SK-N-SH (cell line): ENCODE results near the gene TAPBP. TPM values are rescaled to one million over a fixed set of nuclear protein-coding genes. Genes with fewer than 3 reads are reported as not detected.

Experiments
- CHD2 ChIP-seq: fragments of 150-350 bp; IDR thresholded peaks from 2 replicates; pipeline ENCODE4 v1.6.1; 2018; ENCODE audit warnings: low read length; ENCODE audit not compliant: partially characterized antibody
- CTCF ChIP-seq: fragments of 200-600 bp; sonication (generic); IDR thresholded peaks from 2 replicates; pipeline ENCODE4 v1.6.1; 2017; ENCODE audit warnings: antibody characterized with exemption, mild to moderate bottlenecking, moderate library complexity
- EP300 ChIP-seq, 2 experiments: IDR thresholded peaks; 2 replicates each; pipeline versions ENCODE4 v1.4.0 to v1.6.1; 2012; ENCODE audit warnings: borderline replicate concordance in 1 of 2, low read depth in 1 of 2, low read length in 1 of 2
- EZH2phosphoT487 ChIP-seq: fragments of 200-600 bp; sonication (generic); IDR thresholded peaks from 2 replicates; pipeline ENCODE4 v1.6.1; 2017; ENCODE audit warnings: low read depth, mixed run types, mild to moderate bottlenecking, antibody characterized with exemption, moderate library complexity, borderline replicate concordance
- FOSL2 ChIP-seq: IDR thresholded peaks from 2 replicates; pipeline ENCODE4 v1.4.0; 2012; ENCODE audit warnings: low read depth, mild to moderate bottlenecking, moderate library complexity, borderline replicate concordance
- FOXJ3 ChIP-seq: sonication (generic); formaldehyde crosslinking; IDR thresholded peaks from 2 replicates; pipeline ENCODE4 v1.5.1; 2020; ENCODE audit warnings: mild to moderate bottlenecking, missing genetic modification reagents
- GABPA ChIP-seq: IDR thresholded peaks from 2 replicates; pipeline ENCODE4 v1.4.0; 2012; ENCODE audit warnings: low read depth, mild to moderate bottlenecking
- NFIC ChIP-seq: IDR thresholded peaks from 2 replicates; pipeline ENCODE4 v1.4.0; 2012; ENCODE audit warnings: borderline replicate concordance
- NRF1 ChIP-seq: IDR thresholded peaks from 2 replicates; pipeline ENCODE4 v1.6.1; 2012; ENCODE audit warnings: low read depth, mild to moderate bottlenecking, low read length
- RAD21 ChIP-seq: IDR thresholded peaks from 2 replicates; pipeline ENCODE4 v1.6.1; 2012; ENCODE audit warnings: mild to moderate bottlenecking, low read length
- RCOR1 ChIP-seq: fragments of 150-350 bp; IDR thresholded peaks from 2 replicates; pipeline ENCODE4 v1.6.1; 2017; ENCODE audit warnings: antibody characterized with exemption, low read length
- RXRA ChIP-seq: IDR thresholded peaks from 2 replicates; pipeline ENCODE4 v1.4.0; 2012; ENCODE audit warnings: low read depth, mild to moderate bottlenecking, borderline replicate concordance
- SIN3A ChIP-seq: IDR thresholded peaks from 2 replicates; pipeline ENCODE4 v1.6.1; 2012; ENCODE audit warnings: low read depth, mild to moderate bottlenecking, low read length, moderate library complexity, borderline replicate concordance
- TAF1 ChIP-seq: IDR thresholded peaks from 2 replicates; pipeline ENCODE4 v1.6.1; 2012; ENCODE audit warnings: low read depth, mild to moderate bottlenecking, low read length, moderate library complexity, borderline replicate concordance
- TEAD4 ChIP-seq: IDR thresholded peaks from 2 replicates; pipeline ENCODE4 v1.4.0; 2012; ENCODE audit warnings: mild to moderate bottlenecking, borderline replicate concordance; ENCODE audit not compliant: insufficient read depth
- YY1 ChIP-seq: IDR thresholded peaks from 2 replicates; pipeline ENCODE4 v1.4.0; 2012; ENCODE audit warnings: low read depth, mild to moderate bottlenecking
- polyA plus RNA-seq, 3 experiments: library from polyadenylated mRNA; depleted of rRNA; stranded (reverse); fragments of >200 nt; gene quantifications; 2 replicates each; pipeline ENCODE4 v1.2.3, GENCODE V29; 2012
- TF ChIP-seq, protein P1 (sequence below): fragments of 150-350 bp; IDR thresholded peaks from 2 replicates; pipeline ENCODE4 v1.6.1; 2016; ENCODE audit warnings: mild to moderate bottlenecking, low read depth, low read length
- TF ChIP-seq, protein P2 (sequence below): IDR thresholded peaks from 2 replicates; pipeline ENCODE4 v1.4.0; 2012; ENCODE audit warnings: low read depth, borderline replicate concordance
- TF ChIP-seq, protein P3 (sequence below): IDR thresholded peaks from 2 replicates; pipeline ENCODE4 v1.4.0; 2012; ENCODE audit warnings: low read depth

Gene TAPBP
- polyA plus RNA-seq, 1 of the 3 experiments (the other 2 are of a cell fraction): 44.5 TPM

- TF ChIP-seq, protein P1, sequence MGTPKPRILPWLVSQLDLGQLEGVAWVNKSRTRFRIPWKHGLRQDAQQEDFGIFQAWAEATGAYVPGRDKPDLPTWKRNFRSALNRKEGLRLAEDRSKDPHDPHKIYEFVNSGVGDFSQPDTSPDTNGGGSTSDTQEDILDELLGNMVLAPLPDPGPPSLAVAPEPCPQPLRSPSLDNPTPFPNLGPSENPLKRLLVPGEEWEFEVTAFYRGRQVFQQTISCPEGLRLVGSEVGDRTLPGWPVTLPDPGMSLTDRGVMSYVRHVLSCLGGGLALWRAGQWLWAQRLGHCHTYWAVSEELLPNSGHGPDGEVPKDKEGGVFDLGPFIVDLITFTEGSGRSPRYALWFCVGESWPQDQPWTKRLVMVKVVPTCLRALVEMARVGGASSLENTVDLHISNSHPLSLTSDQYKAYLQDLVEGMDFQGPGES: no peak
- no peak for TF ChIP-seq EP300 (IDR thresholded peaks at IDR 0.05; ENCODE audit: borderline replicate concordance in 1 of 2, low read depth in 1 of 2, low read length in 1 of 2)
- TF ChIP-seq NFIC: no peak; the same call in 1 of the 2 replicates
- no peak for TF ChIP-seq FOXJ3 (CRISPR knock-in tag)
- peak; percentile 92 for TF ChIP-seq TAF1
- TF ChIP-seq CHD2: peak; percentile 86
- 0 out of 2 replicates have a peak, but pooled peaks have one; percentile 22 for TF ChIP-seq NRF1
- TF ChIP-seq, protein P2, sequence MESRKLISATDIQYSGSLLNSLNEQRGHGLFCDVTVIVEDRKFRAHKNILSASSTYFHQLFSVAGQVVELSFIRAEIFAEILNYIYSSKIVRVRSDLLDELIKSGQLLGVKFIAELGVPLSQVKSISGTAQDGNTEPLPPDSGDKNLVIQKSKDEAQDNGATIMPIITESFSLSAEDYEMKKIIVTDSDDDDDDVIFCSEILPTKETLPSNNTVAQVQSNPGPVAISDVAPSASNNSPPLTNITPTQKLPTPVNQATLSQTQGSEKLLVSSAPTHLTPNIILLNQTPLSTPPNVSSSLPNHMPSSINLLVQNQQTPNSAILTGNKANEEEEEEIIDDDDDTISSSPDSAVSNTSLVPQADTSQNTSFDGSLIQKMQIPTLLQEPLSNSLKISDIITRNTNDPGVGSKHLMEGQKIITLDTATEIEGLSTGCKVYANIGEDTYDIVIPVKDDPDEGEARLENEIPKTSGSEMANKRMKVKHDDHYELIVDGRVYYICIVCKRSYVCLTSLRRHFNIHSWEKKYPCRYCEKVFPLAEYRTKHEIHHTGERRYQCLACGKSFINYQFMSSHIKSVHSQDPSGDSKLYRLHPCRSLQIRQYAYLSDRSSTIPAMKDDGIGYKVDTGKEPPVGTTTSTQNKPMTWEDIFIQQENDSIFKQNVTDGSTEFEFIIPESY: 0 out of 2 replicates have a peak, but pooled peaks have one; percentile 42
- TF ChIP-seq FOSL2: no peak
- peak; percentile 23; the same call in 1 of the 2 replicates for TF ChIP-seq RCOR1
- no peak for TF ChIP-seq EZH2phosphoT487
- peak; percentile 86 for TF ChIP-seq SIN3A
- TF ChIP-seq RAD21: peak; percentile 54
- TF ChIP-seq CTCF: peak; percentile 81
- TF ChIP-seq RXRA: no peak
- peak; percentile 80 for TF ChIP-seq GABPA
- 0 out of 2 replicates have a peak, but pooled peaks have one; percentile 8 for TF ChIP-seq TEAD4
- TF ChIP-seq, protein P3, sequence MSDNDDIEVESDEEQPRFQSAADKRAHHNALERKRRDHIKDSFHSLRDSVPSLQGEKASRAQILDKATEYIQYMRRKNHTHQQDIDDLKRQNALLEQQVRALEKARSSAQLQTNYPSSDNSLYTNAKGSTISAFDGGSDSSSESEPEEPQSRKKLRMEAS: peak; percentile 59
- TF ChIP-seq YY1: peak; percentile 62; the same call in 1 of the 2 replicates
Measured at GRCh38 chr6:33299237-33299944, 14.5 kb downstream of the TAPBP start (continued).
